Right lobe of liver (tissue), 4 donors: ENCODE data around the gene ARHGAP25.

Source experiments
- POLR2A ChIP-seq: fragments of 450-650 bp; IDR thresholded peaks from one replicate; pipeline ENCODE4 v1.6.1; 2017; ENCODE audit warnings: antibody characterized with exemption, mild to moderate bottlenecking
- TF ChIP-seq, protein P1 (sequence below), 4 donors: fragments of 200-600 bp in 3 of 4; fragments of 450-650 bp in 1 of 4; IDR thresholded peaks; one replicate each; pipeline versions ENCODE4 v1.5.1 to v1.8.0; 2016 to 2022; ENCODE audit warnings: antibody characterized with exemption in 4 of 4, mild to moderate bottlenecking in 2 of 4
- donor health status: DM: no; HTN: no; CAD: no.
- donor health status: DM: no; HTN: no; CAD: no.
- donor health status: DM: no; HTN: yes; CAD: no.

DNA sequence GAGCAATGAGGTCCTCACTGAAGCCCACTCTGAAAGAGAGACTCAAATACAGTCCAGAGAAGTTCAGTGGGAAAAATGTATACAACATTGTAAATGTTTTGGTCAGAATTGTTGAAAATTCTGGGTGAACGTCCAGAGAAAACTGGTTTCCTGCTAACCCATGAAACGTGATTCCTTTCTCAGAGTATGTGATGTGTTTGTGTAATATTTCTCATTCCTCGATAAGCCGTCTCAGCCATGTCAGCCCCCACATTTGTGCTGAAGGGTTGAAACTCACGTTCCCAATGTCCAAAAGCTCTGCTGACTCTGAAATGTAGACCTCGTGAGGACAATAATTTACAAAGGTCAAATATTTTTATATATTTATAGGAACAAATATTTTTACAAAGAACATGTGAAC, 84.9 kb downstream of the ARHGAP25 start:
- TF ChIP-seq POLR2A = no peak
- TF ChIP-seq, protein P1, sequence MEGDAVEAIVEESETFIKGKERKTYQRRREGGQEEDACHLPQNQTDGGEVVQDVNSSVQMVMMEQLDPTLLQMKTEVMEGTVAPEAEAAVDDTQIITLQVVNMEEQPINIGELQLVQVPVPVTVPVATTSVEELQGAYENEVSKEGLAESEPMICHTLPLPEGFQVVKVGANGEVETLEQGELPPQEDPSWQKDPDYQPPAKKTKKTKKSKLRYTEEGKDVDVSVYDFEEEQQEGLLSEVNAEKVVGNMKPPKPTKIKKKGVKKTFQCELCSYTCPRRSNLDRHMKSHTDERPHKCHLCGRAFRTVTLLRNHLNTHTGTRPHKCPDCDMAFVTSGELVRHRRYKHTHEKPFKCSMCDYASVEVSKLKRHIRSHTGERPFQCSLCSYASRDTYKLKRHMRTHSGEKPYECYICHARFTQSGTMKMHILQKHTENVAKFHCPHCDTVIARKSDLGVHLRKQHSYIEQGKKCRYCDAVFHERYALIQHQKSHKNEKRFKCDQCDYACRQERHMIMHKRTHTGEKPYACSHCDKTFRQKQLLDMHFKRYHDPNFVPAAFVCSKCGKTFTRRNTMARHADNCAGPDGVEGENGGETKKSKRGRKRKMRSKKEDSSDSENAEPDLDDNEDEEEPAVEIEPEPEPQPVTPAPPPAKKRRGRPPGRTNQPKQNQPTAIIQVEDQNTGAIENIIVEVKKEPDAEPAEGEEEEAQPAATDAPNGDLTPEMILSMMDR (IDR thresholded peaks at IDR 0.05) = no peak
